MCF 10A (cell line): Measurements from ENCODE around the gene RCAN3. TPM values are rescaled to one million over a fixed set of nuclear protein-coding genes. Genes with fewer than 3 reads are reported as not detected.
"Not testable (repeated sequence)": the region's sequence is repeated elsewhere in the genome, so short reads cannot be mapped to it uniquely, and the experiment has no call there.

Source experiments
- BruUV-seq: library from RNA; stranded (reverse); fragments of 400-500 nt; replicated peaks from 2 replicates; lab custom pipeline; 2021; lab: Mats Ljungman, UMichigan
- CTCF ChIA-PET: fragments of 300-600 bp; sonication (Branson Sonifier 250); formaldehyde crosslinking; extraction: SDS; loops from one replicate; lab custom pipeline; 2021; ENCODE audit warnings: antibody characterized with exemption, inconsistent platforms; lab: Yijun Ruan, JAX
- POLR2A ChIA-PET: fragments of 300-600, 350-650 bp; sonication (Branson Sonifier 250); formaldehyde crosslinking; extraction: SDS; loops from one replicate; lab custom pipeline; 2020; ENCODE audit warnings: antibody characterized with exemption, inconsistent platforms; lab: Yijun Ruan, JAX
- DNase-seq: peaks from one replicate; pipeline ENCODE4 v3.0.0-alpha.2; 2018; ENCODE audit not compliant: unreplicated experiment
- H3K27ac Mint-ChIP-seq: one replicate; pipeline ENCODE4 v1.8.0; 2022; ENCODE audit warnings: mild to moderate bottlenecking, low read depth, mixed read lengths; ENCODE audit not compliant: unreplicated experiment
- H3K27me3 Mint-ChIP-seq: one replicate; pipeline ENCODE4 v1.8.0; 2022; ENCODE audit warnings: mixed read lengths; ENCODE audit not compliant: insufficient read depth, unreplicated experiment
- H3K36me3 Mint-ChIP-seq: one replicate; pipeline ENCODE4 v1.8.0; 2022; ENCODE audit warnings: mild to moderate bottlenecking, moderate library complexity, mixed read lengths; ENCODE audit not compliant: insufficient read depth, unreplicated experiment
- H3K4me1 Mint-ChIP-seq: one replicate; pipeline ENCODE4 v1.8.0; 2022; ENCODE audit warnings: mixed read lengths; ENCODE audit not compliant: insufficient read depth, unreplicated experiment
- H3K4me3 Mint-ChIP-seq: one replicate; pipeline ENCODE4 v1.8.0; 2022; ENCODE audit warnings: mild to moderate bottlenecking, moderate library complexity, mixed read lengths; ENCODE audit not compliant: unreplicated experiment
- H3K9me3 Mint-ChIP-seq: one replicate; pipeline ENCODE4 v1.8.0; 2022; ENCODE audit warnings: mixed read lengths; ENCODE audit not compliant: unreplicated experiment
- intact Hi-C: fragments of 100-400 bp; cut with micrococcal nuclease; formaldehyde crosslinking; loops from 2 replicates; pipeline ENCODE4 v1.14.1; 2022
- total RNA-seq: library from RNA; stranded (reverse); gene quantifications from 2 replicates; pipeline ENCODE4 v1.2.3, GENCODE V29; 2022
- TF ChIP-seq, protein P1 (sequence below): fragments of 200-600 bp; IDR thresholded peaks from one replicate; pipeline ENCODE4 v1.8.0; 2022; ENCODE audit warnings: antibody characterized with exemption, mild to moderate bottlenecking; ENCODE audit not compliant: unreplicated experiment

RCAN3 gene
- total RNA-seq, 1 experiment from 2014 or later: 6.1 TPM

DNA sequence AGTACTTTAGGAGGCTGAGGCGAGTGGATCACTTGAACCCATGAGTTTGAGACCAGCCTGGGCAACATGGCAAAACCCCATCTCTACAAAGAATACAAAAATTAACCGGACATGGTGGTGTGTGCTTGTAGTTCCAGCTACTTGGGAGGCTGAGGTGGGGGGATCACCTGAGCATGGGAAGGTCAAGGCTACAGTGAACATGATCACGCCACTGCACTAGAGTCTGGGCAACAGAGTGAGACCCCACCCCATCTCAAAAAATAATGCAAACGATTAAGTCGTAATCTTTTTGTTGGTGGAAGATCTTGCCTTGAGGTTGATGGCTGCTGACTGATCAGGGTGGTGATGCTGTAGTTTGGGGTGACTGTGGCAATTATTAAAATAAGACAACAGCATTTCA, 6.3 kb downstream of the RCAN3 start:
- ChIA-PET CTCF (no interaction called here), POLR2A (no interaction called here)
- H3K27me3 Mint-ChIP-seq: no peaks in the 10 kb centered on the region
- peaks cover 9% of the 10 kb centered on the region for H3K4me1 Mint-ChIP-seq
- TF ChIP-seq, protein P1, sequence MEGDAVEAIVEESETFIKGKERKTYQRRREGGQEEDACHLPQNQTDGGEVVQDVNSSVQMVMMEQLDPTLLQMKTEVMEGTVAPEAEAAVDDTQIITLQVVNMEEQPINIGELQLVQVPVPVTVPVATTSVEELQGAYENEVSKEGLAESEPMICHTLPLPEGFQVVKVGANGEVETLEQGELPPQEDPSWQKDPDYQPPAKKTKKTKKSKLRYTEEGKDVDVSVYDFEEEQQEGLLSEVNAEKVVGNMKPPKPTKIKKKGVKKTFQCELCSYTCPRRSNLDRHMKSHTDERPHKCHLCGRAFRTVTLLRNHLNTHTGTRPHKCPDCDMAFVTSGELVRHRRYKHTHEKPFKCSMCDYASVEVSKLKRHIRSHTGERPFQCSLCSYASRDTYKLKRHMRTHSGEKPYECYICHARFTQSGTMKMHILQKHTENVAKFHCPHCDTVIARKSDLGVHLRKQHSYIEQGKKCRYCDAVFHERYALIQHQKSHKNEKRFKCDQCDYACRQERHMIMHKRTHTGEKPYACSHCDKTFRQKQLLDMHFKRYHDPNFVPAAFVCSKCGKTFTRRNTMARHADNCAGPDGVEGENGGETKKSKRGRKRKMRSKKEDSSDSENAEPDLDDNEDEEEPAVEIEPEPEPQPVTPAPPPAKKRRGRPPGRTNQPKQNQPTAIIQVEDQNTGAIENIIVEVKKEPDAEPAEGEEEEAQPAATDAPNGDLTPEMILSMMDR: no peak
- peaks cover 5% of the 10 kb centered on the region for H3K36me3 Mint-ChIP-seq
- no TSS peak for BruUV-seq
- H3K9me3 Mint-ChIP-seq: no peaks in the 10 kb centered on the region
- no peak overlapping the region for H3K27ac Mint-ChIP-seq
- intact Hi-C loops: no loop called here
- DNase-seq: no peak
- no peak overlapping the region for H3K4me3 Mint-ChIP-seq

- no TSS peak for BruUV-seq
- peaks cover 5% of the 10 kb centered on the region for H3K36me3 Mint-ChIP-seq
- TF ChIP-seq, protein P1: no peak
- H3K27ac Mint-ChIP-seq: no peak overlapping the region
- H3K4me3 Mint-ChIP-seq: no peak overlapping the region
- no peaks in the 10 kb centered on the region for H3K27me3 Mint-ChIP-seq
- CTCF ChIA-PET: no interaction called here
- peaks cover 15% of the 10 kb centered on the region for H3K4me1 Mint-ChIP-seq
- H3K9me3 Mint-ChIP-seq: no peaks in the 10 kb centered on the region
- no peak for DNase-seq
- intact Hi-C loops: no loop called here
- POLR2A ChIA-PET: interaction anchor here (0.6 to 5.8 kb wide), 2 partner anchors 10 to 27 kb away, joined by 3 to 70 read pairs; partner anchors contain the start of gene RCAN3
These were observed 11.1 kb downstream of the RCAN3 start for GRCh38 chr1:24513706-24514105.

DNA sequence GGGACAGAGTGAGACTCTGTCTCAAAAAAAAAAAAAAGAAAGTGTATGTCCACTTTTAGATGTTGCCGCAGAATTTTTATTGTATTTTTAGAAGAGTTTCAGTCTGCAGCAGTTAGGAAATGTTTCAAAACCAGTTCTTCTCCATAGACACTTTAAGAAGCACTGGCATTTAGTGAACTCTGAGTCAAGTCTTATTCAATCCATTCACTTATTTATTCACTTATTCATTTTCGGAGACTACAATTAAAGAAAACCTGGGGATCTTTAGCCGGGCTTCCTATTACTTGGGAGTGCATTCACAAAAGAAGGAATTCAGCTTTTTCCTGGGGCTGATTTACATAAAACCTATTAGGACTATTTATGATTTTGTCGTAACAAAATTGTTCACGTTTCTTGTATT, 12.3 kb downstream of the RCAN3 start:
- intact Hi-C loops: no loop called here
- Mint-ChIP-seq H3K36me3 (peaks cover 5% of the 10 kb centered on the region), H3K27ac (peak overlapping the region; percentile 57), H3K9me3 (no peaks in the 10 kb centered on the region), H3K27me3 (no peaks in the 10 kb centered on the region), H3K4me1 (peaks cover 15% of the 10 kb centered on the region), H3K4me3 (no peak overlapping the region)
- CTCF ChIA-PET: interaction anchor here (1.0 to 1.2 kb wide), 2 partner anchors 11 to 100 kb away, joined by 3 read pairs; partner anchors contain the start of gene NIPAL3
- POLR2A ChIA-PET: interaction anchor here (0.6 to 5.8 kb wide), 12 partner anchors 10 to 396 kb away, joined by 3 to 70 read pairs (median 5); partner anchors contain the start of genes NIPAL3, RCAN3 and SRRM1
- DNase-seq: no peak
- TF ChIP-seq, protein P1: no peak
- no TSS peak for BruUV-seq

DNA sequence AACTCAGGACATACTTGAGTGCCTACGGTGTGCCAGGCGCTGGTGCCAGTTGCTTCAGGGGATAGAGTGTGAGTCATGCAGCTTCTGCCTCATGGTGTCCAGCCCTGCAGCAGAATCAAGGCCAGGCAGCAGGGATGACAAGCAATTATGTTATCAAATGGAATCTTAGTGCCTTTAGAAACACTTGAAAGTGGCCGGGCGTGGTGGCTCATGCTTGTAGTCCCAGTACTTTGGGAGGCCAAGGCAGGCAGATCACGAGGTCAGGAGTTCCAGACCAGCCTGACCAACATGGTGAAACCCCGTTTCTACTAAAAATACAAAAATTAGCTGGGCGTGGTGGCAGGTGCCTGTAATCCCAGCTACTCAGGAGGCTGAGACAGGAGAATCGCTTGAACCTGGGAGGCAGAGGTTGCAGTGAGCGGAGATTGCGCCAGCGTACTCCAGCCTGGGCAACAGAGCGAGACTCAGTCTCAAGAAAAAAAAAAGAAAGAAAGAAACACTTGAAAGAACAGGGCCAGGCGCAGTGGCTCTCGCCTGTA, 13.1 kb downstream of the RCAN3 start:
- intact Hi-C loops, H3K36me3 Mint-ChIP-seq, H3K9me3 Mint-ChIP-seq, H3K27me3 Mint-ChIP-seq: not testable (repeated sequence)
- ChIA-PET POLR2A (interaction anchor here (0.6 to 5.8 kb wide), 15 partner anchors 9 to 917 kb away, joined by 3 to 70 read pairs (median 3); partner anchors contain the start of genes CLIC4, NIPAL3, RCAN3 and SRRM1), CTCF (interaction anchor here (0.6 to 1.2 kb wide), 7 partner anchors 12 to 265 kb away, joined by 3 to 4 read pairs (median 3); partner anchors contain the start of gene NIPAL3)
- TSS peak; percentile 100 for BruUV-seq
- H3K27ac Mint-ChIP-seq: peak overlapping the region; percentile 57
- peaks cover 15% of the 10 kb centered on the region for H3K4me1 Mint-ChIP-seq
- DNase-seq: peak; percentile 85
- peak overlapping the region; percentile 30 for H3K4me3 Mint-ChIP-seq
